Activated CD4-positive, CD25-positive, alpha-beta regulatory T cell treated with anti-CD3 and anti-CD28 coated beads, Interleukin-2, amount 50 U/mL, for 72 hours (primary cell): Measurements from ENCODE around the gene PARP16.
"Not testable (repeated sequence)": the region's sequence is repeated elsewhere in the genome, so short reads cannot be mapped to it uniquely, and the experiment has no call there.

Experiments
- DNase-seq: peaks from one replicate; pipeline ENCODE4 v3.0.0; 2021

The PARP16 gene

GRCh38 chr15:65226901-65227300, 59.8 kb downstream of the PARP16 start:
- DNase-seq: not testable (repeated sequence)

- DNase-seq: no peak
Measured at GRCh38 chr15:65226221-65226620, 60.5 kb downstream of the PARP16 start.

DNA sequence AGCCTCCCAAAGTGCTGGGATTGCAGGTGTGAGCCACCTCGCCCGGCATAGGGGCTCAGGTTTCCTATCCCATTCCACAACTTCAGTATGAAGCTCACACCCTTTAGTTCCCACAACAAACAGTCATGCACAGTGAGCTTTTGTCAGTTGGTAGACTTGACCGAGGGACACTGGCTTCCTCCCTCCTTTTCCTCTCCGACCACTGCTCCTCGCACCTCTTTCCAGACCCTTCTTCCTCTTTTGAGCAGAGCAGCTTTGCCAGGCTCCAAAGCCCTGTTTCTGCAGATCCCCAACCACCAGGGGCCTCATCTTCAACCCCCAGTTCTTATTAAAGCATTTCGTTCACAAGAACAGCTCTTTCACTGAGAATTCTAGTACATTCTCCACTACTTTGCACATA, 62.7 kb downstream of the PARP16 start:
- DNase-seq: no peak

- no peak for DNase-seq
Measured at GRCh38 chr15:65222891-65223290, 63.8 kb downstream of the PARP16 start.

DNA sequence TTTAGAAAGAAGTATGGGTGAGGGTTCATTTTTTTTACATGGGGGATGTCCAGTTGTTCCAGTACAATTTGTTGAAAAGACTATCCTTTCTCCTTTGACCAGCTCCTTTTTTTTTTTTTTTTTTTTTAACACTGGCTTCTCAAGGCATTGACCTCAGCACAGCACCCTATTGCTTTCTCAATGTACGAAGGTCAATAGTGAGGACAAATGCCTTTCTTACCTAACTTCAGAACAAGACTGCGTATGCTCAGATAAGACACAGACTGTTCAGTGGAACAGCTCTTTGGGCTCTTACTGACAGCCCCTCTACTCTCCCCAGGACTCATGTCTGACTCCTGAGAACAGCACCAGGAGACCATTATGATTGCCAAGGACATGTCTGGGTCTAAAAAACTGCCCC, 65.0 kb downstream of the PARP16 start:
- DNase-seq: no peak

GRCh38 chr15:65219137-65219536, 67.5 kb downstream of the PARP16 start:
- no peak for DNase-seq

DNA sequence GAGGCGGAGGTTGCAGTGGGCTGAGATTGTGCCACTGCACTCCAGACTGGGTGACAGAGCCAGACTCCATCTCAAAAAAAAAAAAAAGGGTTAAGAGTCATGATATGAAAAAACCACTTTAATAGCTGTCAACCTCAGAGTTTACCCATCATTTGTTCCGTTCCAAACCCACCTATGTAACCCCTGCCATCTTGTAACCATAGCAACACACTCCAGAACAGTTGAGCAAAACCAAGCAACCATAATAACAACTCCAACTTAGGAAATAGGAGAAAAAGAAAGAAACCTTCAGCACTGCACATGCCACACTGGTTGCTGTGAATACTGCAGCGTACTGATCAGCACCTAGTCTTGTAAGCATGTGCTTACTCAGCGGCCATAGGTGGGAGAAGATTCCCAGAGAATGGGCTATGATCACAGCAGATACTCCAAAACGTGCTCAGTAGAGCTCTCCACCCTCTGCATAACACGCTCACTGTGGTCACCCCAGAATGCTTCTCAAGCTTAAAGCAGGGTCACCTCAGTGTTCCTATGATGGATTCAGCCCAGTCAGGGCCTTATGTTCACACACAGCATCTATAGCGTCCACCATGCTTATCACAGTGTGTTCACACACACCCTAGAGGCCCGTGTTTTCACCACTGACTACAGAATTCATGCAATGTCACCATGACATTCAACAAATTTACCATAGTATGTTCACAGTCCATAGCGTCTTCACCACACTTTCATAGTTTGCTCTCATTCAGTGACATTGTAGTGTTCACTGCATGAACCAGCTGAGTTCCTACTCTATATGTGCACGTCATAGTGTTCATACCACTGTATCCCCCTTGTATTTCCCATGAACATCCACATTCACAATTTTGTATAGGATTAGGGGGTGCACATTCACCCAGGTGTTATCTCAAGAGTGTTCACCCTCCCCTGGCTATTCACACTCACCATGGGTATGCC, 68.9 kb downstream of the PARP16 start:
- DNase-seq: no peak

- DNase-seq: no peak
Measured at GRCh38 chr15:65215496-65215895, 71.2 kb downstream of the PARP16 start.

- no peak for DNase-seq
Measured at GRCh38 chr15:65214010-65214409, 72.7 kb downstream of the PARP16 start.

- no peak for DNase-seq
Measured at GRCh38 chr15:65213241-65213640, 73.4 kb downstream of the PARP16 start.

GRCh38 chr15:65212097-65212496, 74.6 kb downstream of the PARP16 start:
- no peak for DNase-seq

- DNase-seq: no peak
Measured at GRCh38 chr15:65211482-65211982, 75.2 kb downstream of the PARP16 start.

- DNase-seq: no peak
Measured at GRCh38 chr15:65210770-65211481, 75.8 kb downstream of the PARP16 start, which contains the start of gene CILP. Gene CILP (minus strand): TSS chr15:65211473. CDS start chr15:65209755, 1,718 bp downstream.

DNA sequence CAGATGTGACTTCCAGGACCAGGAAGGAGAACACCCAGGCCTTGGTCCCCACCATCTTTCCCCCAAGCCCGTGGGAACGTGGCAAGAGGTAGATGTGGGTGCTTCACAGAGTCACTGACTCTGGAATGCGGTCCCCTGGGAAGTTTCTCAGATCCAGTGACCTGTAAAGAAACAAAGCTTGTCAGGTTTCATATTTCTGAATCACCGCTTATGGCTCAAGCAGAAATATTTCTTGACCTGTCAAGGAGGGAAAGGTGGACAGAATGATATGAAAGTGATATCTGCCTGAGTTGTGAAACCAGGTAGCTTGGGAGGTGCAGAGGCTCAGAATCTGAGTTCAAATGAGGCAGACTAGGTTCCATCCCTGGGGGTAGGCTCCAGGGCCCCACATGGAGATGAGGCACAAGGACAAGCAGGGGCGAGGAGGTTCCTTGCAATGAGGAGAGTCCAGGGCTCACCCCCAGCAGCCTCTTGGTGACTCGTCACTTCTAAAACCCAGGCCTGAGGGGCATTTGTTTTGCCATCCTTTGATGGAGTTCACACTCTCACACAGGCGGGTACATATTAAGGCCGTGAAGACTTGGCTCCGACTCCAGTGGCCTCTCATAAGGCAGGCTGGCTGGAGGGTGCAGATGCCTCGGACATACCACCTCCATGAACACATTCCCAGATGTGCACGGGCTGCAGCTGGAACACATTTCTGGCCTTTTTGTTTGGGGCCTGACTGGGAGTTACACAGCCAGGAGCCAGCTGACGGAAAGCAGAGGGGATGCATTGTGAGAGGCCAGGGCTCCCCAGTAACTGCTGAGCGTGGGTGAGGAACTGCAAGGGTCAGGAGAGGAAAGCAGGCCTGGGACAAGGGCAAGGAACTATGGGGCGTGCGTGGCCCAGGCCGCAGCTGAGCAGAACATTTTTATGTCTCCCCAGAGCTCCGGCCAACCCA, 76.7 kb downstream of the PARP16 start:
- DNase-seq: no peak

- no peak for DNase-seq
Measured at GRCh38 chr15:65208647-65209046, 78.0 kb downstream of the PARP16 start.
